ENCODE data around the gene CCNY.

The CCNY gene

DNA sequence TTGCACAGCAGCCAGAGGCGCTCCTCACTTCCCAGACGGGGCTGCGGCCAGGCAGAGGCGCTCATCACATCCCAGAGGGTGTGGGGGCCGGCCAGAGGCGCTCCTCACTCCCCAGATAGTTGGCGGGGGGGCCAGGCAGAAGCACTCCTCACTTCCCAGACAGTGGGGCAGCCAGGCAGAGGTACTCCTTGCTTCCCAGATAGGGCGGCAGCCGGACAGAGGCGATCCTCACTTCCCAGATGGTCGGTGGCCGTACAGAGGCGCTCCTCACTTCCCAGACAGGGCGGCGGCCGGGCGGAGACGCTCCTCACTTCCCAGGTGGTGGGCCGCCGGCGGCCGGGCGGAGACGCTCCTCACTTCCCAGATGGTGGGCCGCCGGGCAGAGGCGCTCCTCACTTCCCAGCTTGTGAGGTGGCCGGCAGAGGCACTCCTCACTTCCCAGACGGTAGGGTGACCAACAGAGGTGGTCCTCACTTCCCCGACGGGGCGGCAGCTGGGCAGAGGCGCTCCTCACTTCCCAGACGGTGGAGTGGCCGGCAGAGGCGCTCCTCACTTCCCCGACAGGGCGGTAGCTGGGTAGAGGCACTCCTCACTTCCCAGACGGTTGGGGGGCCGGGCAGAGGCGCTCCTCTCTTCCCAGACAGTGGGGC lies 26.5 kb downstream of the CCNY start:
- no peak for DNase-seq (ENCODE audit: low read depth)
- TF ChIP-seq, protein P1, sequence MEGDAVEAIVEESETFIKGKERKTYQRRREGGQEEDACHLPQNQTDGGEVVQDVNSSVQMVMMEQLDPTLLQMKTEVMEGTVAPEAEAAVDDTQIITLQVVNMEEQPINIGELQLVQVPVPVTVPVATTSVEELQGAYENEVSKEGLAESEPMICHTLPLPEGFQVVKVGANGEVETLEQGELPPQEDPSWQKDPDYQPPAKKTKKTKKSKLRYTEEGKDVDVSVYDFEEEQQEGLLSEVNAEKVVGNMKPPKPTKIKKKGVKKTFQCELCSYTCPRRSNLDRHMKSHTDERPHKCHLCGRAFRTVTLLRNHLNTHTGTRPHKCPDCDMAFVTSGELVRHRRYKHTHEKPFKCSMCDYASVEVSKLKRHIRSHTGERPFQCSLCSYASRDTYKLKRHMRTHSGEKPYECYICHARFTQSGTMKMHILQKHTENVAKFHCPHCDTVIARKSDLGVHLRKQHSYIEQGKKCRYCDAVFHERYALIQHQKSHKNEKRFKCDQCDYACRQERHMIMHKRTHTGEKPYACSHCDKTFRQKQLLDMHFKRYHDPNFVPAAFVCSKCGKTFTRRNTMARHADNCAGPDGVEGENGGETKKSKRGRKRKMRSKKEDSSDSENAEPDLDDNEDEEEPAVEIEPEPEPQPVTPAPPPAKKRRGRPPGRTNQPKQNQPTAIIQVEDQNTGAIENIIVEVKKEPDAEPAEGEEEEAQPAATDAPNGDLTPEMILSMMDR (conservative IDR thresholded peaks at IDR 0.05; ENCODE audit: control insufficient read depth, insufficient read depth, low read depth, low read length): no peak
- H3K4me3 ChIP-seq (ENCODE audit: control insufficient read depth, low read depth, low read length): no peak overlapping the region

DNA sequence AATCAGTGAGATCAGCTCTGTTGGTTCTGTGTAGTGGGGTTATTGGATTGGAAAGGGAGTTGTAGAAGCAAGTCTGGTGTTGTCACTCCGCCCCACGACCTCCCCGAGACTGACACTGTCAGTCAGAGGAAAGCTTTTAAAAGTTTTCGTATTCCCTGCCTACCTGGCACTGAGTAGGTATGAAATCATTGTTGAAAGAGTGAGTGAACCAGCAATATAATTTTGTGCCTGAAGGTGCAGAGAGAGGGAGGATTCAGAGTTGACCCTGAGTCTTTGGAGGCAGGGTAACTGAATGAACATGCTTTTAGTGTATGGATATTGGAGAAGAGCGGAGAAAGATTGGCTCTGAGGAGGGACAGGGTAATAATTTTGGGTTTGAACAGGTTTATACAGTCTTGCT lies 27.3 kb downstream of the CCNY start:
- no peak for DNase-seq (ENCODE audit: low read depth)
- TF ChIP-seq, protein P1 (conservative IDR thresholded peaks at IDR 0.05; ENCODE audit: control insufficient read depth, insufficient read depth, low read depth, low read length): no peak
- H3K4me3 ChIP-seq (ENCODE audit: control insufficient read depth, low read depth, low read length): no peak overlapping the region

DNA sequence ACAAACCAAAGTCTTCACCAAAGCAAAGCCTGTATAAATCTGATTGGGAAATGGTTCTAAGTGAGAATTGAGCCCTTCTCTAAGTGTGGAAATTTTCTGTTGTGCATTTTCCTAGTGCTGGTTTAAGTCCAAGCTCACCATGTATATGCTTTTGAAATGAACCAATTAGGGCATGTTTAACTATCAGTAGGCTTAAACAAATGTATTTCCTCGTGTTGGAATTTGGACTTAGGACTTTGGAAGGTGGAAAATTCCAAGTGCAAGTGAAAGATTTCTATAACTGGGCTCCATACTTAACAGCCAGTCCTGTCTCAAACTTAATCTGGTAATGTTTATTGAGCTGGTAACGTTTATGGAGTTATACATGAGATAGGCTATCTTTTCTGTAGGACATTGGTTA lies 28.5 kb downstream of the CCNY start:
- TF ChIP-seq, protein P1 (conservative IDR thresholded peaks at IDR 0.05; ENCODE audit: control insufficient read depth, insufficient read depth, low read depth, low read length): no peak
- H3K4me3 ChIP-seq (ENCODE audit: control insufficient read depth, low read depth, low read length): no peak overlapping the region
- no peak for DNase-seq (ENCODE audit: low read depth)

DNA sequence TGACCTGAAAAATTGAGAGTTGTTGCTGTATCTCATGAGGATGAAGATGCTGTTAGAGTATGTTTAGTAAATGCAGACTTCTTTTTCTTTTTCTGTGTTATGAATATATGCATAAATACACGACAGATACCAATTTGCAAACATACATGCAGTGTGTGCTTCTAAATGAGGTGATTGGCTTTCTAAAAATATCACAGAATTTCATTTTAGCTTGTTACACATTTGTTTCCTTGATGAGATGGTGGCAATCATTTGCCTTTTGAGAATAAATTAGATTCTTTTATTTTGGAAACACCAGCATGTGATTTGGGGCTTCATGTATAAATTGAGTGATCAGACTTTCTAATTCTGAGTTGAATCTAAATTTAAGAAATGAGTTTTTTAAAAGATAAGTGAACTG lies 29.7 kb downstream of the CCNY start:
- no peak for DNase-seq (ENCODE audit: low read depth)
- TF ChIP-seq, protein P1 (conservative IDR thresholded peaks at IDR 0.05; ENCODE audit: control insufficient read depth, insufficient read depth, low read depth, low read length): no peak
- H3K4me3 ChIP-seq (ENCODE audit: control insufficient read depth, low read depth, low read length): no peak overlapping the region

DNA sequence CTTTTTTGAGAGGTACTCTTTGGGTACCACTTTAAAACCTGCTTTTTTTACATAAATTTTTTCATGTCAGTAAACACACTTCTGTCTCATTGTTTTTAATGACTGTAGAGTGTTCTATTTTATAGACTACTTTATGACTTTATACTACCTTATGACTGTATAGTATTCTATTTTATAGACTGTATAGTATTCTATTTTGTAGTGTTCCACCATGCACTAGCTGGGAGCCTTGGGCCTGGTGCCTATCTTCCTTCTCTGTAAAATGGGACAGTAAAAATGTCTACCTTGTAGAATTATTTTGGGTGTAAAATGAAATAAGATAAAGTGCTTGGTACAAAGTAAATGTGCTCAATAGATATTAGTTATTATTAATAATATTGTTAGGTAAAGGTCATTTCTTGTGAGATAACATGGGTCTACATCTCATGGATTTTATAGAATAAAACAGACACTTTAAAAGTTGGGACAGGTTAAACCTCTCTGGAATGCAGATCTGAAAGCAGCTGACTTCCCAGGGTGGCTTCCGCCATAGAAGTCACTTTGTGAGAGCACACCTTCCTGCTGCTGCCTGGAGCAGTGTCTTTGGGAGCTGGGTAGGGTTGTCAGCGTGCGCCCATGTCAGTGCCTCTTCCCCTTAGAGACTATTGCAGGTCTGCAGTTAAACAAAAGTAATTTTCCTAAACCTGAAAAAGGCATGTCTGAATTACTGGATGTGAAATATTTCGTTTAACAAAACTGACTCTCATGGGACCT lies 31.0 kb downstream of the CCNY start:
- TF ChIP-seq, protein P1 (conservative IDR thresholded peaks at IDR 0.05; ENCODE audit: control insufficient read depth, insufficient read depth, low read depth, low read length): no peak
- no peak overlapping the region for H3K4me3 ChIP-seq (ENCODE audit: control insufficient read depth, low read depth, low read length)
- DNase-seq (ENCODE audit: low read depth): no peak

DNA sequence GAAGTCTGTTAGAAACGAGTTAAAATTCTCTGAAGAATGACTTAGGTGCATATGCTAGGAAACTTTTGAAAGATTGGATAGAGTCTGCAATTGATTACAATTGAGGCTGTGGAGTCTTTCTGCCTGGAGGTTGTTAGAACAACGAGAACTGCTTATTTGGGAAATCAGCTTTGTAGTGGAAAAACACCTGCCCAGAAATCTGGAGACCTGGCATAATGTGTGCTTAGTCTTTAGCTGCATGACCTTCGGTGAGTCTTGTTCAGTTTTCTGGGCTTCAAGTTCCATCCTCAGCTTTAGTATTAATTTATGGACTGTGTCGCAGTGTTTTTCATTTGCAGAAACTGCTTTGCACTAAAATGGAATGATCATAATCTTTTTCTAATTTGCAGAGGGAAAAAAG lies 31.7 kb downstream of the CCNY start:
- no peak for DNase-seq (ENCODE audit: low read depth)
- H3K4me3 ChIP-seq (ENCODE audit: control insufficient read depth, low read depth, low read length): no peak overlapping the region
- TF ChIP-seq, protein P1 (conservative IDR thresholded peaks at IDR 0.05; ENCODE audit: control insufficient read depth, insufficient read depth, low read depth, low read length): no peak
